T-helper 22 cell (primary cell): Measurements from ENCODE around the gene KLHL35.
A peak's percentile ranks its signal among the peaks of the same experiment; 100 is the strongest.
"Not testable (repeated sequence)": the region's sequence is repeated elsewhere in the genome, so short reads cannot be mapped to it uniquely, and the experiment has no call there.

Experiments used
- DNase-seq: peaks from one replicate; pipeline ENCODE4 v3.0.0-alpha.2; 2020; ENCODE audit warnings: low read depth

Gene KLHL35

DNA sequence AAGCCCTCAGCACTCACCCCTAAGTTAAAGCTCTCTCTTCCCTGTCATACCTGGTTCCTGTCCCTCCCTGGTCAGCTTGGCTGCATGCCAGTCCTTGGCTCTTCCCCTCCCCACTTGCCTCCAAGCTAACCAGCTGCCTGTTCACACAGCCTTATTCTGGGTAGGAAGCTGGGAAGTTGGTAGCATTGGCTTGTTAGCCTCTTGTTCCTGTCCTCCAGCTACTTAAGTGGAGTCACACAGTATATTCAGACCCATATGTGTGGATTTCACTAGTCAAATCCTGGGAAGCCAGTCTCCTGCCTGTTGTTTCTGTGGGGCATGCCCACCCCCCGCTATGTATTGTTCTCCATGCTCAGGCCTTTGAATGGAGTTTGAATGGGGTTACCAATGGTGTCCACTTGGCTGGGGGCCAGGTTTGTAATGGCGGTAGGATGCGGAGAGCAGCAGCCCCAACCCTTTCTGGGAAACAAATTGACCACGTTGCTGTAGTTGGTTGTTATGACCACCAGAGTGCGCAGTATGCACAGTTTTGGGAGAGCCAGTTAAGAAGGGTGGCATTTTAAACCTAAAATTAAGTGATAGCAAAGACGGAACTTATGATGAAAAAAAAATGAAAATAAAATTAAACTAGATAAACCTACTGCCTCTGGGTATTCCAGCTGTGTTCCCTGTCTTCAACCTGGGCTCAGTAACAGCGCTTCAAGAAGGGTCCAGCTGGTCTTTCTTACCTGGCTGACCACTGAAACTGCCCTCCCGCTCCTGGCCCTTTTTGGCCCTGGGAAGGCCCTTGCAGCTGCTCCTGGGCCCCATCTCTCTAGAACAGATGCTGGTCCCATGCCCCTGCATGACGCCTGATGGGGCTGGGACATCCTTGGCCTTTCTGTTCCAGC is 44.4 kb downstream of the KLHL35 start:
- DNase-seq, result peak; percentile 28

DNA sequence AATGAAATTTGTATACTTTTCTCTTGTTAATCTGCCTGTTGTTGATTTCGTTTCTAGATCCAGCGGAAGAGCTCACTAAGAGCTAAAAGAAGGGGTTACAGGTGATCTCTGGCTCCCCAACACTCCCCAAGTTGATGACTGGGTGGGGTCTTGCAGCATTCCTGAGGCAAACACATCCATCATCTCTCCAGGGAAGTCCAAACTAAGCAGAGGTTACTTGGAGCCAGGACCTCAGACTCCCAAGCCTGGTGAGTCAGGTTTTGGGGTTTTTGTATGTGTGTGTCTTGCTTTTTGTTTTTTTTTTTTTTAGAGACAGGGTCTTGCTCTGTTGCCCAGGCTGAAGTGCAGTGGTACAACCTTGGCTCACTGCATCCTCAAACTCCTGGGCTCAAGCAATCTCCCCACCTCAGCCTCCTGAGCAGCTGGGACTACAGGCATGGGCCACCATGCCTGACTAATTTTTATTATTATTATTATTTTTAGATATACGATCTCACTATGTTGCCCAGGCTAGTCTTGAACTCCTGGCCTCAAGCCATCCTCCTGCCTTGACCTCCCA is 45.2 kb downstream of the KLHL35 start:
- no peak for DNase-seq

- DNase-seq, result no peak
These were observed 45.9 kb downstream of the KLHL35 start for GRCh38 chr11:75386942-75387630.

GRCh38 chr11:75384438-75385080 is 48.4 kb downstream of the KLHL35 start:
- peak; percentile 41 for DNase-seq

DNA sequence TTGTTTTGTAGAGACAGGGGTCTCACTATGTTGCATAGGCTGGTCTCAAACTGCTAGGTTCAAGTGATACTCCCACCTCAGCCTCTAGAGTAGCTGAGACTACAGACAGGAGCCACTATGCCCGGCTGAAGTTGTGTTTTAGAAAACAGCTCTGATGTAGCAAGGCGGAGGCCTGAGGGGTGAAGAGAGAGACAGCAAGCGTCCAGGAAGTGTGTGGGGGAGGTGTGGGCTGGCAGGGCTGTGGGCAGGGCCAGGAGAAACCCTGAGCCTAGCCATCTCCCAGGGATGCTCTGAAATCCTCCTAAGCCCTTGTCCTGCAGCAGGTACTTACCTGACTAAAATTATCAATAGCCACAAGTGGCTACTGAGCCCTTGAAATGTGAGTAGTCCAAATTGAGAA is 49.8 kb downstream of the KLHL35 start:
- no peak for DNase-seq

DNA sequence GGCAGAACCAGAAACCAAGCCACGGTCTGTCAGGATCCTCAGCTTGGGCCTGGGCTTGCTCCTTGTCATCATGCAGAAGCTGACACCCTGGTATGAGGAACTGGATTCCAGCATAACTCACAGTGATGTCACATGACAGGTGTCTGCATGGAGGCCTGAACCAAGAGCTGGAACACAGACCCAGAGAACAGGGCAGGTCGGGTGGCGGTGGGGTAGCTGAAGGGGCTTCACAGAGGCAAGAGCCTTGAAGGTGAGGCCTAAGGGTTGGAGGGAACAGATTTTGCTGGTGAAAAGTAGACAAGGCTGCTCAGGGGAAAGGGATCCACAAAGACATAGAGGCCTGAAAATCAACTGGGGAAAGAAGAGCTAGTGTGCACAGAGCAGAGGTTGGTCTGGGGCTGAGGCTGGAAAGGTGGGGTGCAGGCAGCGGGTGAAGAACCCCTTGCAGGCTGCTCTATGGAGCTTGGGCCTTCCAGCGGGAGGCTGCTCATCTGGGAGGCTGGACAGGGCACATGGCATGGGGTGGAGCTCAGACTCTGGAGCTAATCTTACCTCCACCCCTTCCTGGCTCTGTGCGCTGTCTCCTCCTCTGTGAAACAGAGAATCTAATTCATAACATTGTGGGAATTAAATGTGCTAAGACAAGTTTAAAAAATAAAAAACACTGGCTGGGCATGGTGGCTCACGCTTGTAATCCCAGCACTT is 52.1 kb downstream of the KLHL35 start:
- no peak for DNase-seq

- DNase-seq, result no peak
These were observed 52.8 kb downstream of the KLHL35 start for GRCh38 chr11:75380245-75380644.

GRCh38 chr11:75378776-75379175 is 54.2 kb downstream of the KLHL35 start:
- not testable (repeated sequence) for DNase-seq

DNA sequence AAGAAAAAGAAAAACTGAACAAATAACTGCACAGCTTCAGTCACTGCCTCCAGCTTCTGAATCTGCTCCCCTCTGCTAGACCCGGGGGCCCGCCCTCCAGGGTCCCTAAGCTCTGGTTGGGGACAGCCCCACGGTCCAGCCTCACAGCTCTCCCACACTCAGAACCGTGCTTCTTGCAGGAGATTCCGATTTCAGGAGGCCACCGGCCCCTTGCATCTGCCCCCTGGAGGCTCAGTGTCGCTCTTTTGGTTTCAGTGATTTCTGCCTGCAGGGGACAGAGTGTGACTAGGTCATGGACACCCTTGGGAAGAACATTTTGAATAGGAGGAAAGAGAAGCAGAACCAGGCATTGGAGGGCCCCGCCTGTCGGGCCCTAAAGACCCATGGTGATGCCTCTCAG is 56.8 kb downstream of the KLHL35 start:
- no peak for DNase-seq

DNA sequence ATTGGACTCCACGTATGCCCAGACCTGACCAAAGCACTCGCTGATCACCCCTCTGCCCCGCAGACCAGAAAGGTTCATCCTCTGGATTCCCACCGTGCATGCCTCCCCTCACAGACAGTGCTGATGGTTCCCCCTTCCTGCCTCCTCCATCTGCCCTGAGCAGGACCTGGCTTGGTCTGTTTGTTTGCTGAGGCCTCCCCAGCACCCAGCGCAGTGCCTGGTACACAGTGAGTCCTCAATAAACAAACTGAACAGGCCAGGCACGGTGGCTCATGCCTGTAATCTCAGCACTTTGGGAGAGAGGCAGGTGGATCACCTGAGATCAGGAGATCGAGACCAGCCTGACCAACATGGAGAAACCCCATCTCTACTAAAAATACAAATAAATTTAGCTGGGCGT is 57.4 kb downstream of the KLHL35 start:
- no peak for DNase-seq

- no peak for DNase-seq
These were observed 58.4 kb downstream of the KLHL35 start for GRCh38 chr11:75374646-75375045.

DNA sequence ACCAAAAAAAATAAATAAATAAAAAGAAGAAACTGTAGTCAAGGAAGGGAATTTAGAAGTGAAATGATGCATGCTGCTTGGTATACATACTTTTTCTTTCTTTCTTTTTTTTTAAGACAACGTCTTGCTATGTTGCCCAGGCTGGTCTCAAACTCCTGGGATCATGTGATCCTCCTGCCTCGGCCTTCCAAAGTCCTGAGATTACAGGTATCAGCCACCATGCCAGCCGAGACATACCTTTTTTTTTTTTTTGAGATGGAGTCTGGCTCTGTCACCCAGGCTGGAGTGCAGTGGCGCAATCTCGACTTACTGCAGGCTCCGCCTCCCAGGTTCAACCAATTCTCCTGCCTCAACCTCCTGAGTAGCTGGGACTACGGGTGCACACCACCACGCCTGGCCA is 59.8 kb downstream of the KLHL35 start:
- no peak for DNase-seq
